ENCODE data around the gene RAPGEF1.

- TF ChIP-seq TAF1 (IDR thresholded peaks at IDR 0.05; ENCODE audit: low read depth) (no peak), CREB1 (IDR thresholded peaks at IDR 0.05; ENCODE audit: low read depth) (no peak), REST (IDR thresholded peaks at IDR 0.05; ENCODE audit: low read depth) (no peak), EP300 (IDR thresholded peaks at IDR 0.05; ENCODE audit: borderline replicate concordance) (no peak), RAD21 (IDR thresholded peaks at IDR 0.05; ENCODE audit: low read depth) (no peak)
Observed at GRCh38 chr9:131688377-131688776, 51.5 kb downstream of the RAPGEF1 start.
